HG03432 (cell line): Measurements from ENCODE around the gene TMEM72.

Experiments used
- ATAC-seq: cut with Tn5 transposase; IDR thresholded peaks from one replicate; pipeline ENCODE4 v1.9.1; 2021; ENCODE audit warnings: mild to moderate bottlenecking, moderate library complexity; ENCODE audit not compliant: unreplicated experiment

TMEM72 gene

GRCh38 chr10:44916429-44916828, 5.3 kb downstream of the TMEM72 start:
- no peak for ATAC-seq

DNA sequence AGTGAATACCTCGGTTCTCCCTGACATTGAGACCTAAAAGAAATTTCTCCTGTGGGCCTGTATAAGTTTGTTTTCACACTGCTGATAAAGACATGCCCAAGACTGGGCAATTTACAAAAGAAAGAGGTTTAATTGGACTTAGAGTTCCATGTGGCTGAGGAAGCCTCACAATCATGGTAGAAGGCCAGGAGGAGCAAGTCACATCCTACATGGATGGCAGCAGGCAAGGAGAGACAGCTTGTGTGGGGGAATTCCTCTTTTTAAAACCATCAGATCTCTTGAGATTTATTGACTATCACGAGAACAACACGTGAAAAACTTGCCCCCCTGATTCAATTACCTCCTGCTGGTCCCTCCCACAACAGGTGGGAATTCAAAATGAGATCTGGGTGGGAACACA, 6.7 kb downstream of the TMEM72 start:
- ATAC-seq = no peak

GRCh38 chr10:44920252-44920651, 9.1 kb downstream of the TMEM72 start:
- ATAC-seq = no peak

- ATAC-seq = no peak
Measured at GRCh38 chr10:44921061-44921460, 9.9 kb downstream of the TMEM72 start.

- no peak for ATAC-seq
Measured at GRCh38 chr10:44921506-44921905, 10.4 kb downstream of the TMEM72 start.

DNA sequence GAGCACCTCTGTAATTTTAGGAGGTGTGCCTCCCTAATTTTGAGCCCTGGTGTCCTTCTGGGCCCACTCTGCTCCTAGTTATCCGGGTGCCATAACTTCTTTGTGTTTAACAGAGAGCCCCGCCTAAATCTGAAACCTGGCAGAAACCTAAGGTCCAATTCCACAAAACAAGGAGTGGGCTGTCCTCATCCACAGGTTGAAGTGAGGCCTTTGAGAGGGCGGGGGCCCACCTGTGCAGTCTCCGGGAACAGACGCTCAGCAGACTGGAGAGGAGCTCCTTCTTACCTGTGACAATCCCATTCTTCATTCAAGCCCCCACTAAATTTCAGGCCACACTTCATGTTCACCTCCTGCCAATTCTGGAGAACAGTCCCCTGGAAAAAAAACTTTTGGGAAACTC, 10.9 kb downstream of the TMEM72 start:
- no peak for ATAC-seq

- no peak for ATAC-seq
Measured at GRCh38 chr10:44922796-44923545, 11.8 kb downstream of the TMEM72 start.

- ATAC-seq = no peak
Measured at GRCh38 chr10:44923611-44924010, 12.5 kb downstream of the TMEM72 start.

DNA sequence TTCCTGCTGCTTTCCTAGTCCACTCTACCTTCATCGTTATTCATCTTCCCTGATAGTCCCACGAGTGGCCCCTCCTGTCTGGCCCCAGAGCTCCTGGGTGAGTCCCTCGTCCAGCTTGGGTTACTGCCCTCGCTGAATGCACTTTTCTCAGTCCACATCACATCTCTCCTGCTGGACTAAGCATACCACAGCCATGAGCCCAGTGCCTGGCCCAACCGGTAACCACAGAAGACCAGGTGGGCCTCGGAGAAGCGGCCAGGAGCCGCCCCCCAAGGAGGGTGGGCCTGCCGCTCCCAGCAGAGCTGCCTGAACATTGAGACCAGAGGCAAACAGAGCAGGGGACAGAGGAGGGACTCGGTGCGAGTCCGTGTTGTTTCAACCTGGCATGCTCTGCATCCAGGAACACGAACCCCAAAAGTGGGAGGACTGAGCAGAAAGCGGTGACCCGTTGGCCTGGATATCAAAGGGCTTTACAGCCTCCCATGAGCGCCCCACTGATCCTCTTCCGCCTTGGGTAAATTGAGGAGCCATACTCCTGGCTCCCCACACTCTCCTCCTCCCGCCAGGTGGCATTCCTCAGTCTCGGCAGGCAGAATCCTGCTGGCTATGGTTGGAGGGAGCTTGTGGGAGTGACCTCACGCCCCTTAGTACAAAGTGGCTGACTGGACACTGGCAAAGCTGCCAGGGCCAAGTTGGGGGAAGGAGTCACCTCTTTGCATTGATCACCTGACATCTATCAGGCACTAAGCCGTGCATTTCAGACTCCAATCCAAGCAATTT, 13.3 kb downstream of the TMEM72 start:
- no peak for ATAC-seq

GRCh38 chr10:44925224-44925623, 14.1 kb downstream of the TMEM72 start:
- no peak for ATAC-seq

- ATAC-seq = no peak
Measured at GRCh38 chr10:44925811-44926750, 14.9 kb downstream of the TMEM72 start.

DNA sequence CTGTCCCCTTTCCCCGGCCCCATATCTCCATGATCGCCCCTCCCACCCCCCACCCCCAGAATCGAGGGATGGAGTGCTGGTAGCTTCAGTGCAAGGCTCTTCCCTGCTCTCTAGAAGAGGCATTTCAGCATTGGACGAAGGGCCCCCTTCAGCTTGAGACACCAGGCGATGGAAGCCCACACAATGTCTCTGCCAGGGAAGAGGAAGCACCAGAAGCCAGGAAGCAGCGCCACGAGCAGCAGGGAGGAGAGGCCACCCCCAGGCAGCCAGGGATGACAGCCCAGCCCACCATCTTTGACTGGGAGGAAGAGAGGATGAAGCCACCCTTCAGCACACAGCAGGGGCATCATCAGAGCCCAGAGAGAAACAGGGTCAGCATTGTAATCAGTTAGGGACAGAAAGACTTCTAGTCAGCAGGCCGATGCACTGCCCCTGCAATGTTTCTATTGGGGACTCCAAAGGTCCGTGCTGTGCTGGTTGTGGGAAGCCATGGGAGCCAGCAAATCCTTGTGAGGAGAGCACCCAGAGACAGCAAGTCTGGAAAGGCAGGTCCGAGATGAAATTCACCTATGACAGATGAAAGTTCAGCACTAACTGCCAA, 15.7 kb downstream of the TMEM72 start:
- no peak for ATAC-seq

DNA sequence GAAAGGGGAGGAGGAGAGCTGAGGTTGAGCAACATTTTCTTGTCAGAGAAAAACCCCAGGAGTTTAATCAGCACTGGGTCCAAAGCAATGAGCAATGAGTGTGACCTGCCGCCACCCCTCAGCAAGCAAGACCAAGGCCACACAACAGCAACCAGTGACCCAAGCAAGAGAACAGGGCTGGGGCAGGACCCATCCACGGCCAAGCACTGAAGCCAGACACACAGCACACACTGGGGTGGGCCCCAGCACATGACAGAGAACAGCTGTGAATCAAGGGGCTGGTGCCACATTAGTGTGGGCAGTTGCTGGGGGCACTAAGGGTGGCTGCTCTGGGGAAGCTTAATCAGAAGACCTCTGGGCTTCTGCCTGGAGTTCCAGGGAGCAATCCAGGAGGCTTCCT, 16.2 kb downstream of the TMEM72 start:
- ATAC-seq = no peak

DNA sequence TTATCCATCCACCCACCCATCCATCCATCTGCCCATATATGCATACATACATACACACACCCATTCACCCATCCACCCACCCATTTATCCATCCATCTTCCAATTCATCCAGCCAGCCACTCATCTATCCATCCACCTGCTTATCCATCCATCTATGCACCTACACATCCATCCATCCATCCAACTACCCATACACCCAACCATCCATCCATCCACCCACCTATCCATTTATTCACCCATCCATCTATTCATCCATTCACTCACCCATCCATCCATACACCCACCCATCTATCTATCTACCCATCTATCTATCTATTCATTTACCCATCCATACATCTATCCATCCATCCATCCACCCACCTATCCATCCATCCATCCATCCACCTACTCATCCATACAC, 17.3 kb downstream of the TMEM72 start:
- no peak for ATAC-seq

- no peak for ATAC-seq
Measured at GRCh38 chr10:44929356-44930255, 18.5 kb downstream of the TMEM72 start.

DNA sequence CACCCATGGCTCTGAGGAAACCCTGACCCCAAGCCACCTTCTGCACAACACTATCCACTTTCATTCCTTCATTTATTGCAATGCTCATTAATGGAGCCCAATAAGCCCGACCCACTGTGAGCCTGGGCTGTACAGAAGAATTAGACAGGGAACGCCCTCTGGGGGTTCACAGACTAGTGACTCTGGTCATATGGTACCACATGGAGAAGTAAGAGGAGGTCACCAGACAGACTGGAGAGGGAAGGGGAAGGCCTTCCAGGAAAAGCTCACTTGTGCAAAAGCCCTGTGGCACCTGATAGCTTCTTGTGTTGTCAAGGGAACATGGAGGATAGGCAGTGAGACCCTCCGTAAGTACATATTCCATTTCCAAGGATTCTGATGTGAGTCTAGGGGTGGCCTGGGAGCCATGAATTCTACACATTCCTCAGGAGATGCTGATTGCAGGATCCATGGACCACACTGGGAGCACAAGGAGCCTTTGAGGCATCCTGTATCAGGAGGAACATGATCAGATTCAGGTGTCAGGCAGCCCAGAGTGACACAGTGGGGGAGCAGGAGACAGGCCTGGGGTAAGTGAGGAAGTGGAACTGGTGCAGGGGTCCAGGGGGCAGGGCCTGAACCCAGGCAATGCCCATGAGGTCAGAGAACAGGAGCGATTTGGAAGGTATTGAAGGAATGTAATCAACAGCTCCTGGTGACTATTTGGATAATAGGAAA, 19.9 kb downstream of the TMEM72 start:
- no peak for ATAC-seq

DNA sequence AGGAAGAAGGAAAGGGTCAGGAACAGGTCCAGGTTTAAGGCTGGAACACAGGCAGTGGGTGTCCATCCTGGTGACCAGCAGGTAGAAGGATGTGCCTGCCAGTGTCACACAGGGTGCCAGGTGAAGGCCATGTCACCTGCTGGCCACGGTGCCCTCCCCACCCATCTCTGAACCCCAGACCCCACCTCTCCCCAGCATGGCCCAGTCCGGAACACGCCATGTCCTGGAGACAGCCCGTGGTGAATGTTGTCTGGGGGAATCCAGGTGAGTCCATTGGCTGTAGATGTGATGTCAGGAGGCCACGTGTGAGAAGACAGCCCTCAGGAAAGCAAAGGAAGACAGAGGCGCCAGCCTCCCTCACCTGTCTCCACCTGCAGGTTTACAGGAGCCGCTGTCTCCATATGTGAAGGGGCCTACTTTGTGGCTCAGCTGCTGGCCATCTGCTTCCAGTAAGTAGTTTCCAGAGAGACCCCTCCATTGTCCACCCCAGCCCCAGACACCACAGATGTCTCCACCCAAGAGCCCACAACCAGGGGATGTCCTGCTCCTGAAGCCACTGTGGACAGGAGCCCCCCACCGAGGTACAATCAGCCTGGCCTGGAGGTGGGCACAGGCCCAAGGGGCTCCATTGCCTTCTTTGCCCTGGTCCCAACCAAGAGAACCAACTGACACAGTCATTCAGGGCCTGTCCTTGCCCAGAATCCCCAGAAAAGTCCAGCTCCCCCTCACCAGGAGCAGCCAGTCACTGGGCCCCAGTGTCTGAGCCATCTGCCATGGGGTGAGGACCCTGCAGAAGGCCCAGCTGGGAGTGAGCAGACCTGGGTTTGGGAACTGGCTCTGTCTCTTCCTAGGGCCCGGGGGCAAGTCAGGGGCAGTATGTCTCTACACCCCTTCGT, 20.7 kb downstream of the TMEM72 start:
- no peak for ATAC-seq
